ENCODE measurements around the gene DTX2. TPM values are rescaled to one million over a fixed set of nuclear protein-coding genes. Genes with fewer than 3 reads are reported as not detected.
"Not testable (repeated sequence)": the region's sequence is repeated elsewhere in the genome, so short reads cannot be mapped to it uniquely, and the experiment has no call there.

DTX2 gene
- total and polyA plus RNA-seq, 2 experiments from 2014 or later: 7.6 to 22.2 TPM

DNA sequence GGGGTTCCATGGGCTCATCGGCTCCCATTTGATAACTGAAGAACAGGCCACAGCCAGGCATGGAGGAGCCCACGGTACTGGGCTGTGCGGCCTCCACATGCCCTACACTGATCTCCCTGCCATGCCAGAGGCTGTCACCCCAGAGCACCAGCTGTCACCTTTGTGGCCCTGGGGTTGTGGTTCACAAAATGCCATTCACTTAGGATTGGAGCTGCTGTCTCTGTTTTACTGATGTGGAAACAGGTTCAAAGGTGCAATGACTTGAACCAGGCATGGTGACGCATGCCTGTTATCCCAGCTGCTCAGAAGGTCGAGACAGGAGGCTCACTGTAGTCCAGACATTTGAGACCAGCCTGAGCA is 44.6 kb downstream of the DTX2 start:
- Histone ChIP-seq H3K4me2 (no peak overlapping the region), H3K36me3 (replicated peaks; ENCODE audit: insufficient read depth, low read depth) (no peaks in the 10 kb centered on the region), H3K79me2 (no peaks in the 10 kb centered on the region), H2AFZ (no peak overlapping the region), H3K9me3 (ENCODE audit: low read depth) (no peaks in the 10 kb centered on the region), H3K4me1 (ENCODE audit: insufficient read depth) (peaks cover 7% of the 10 kb centered on the region), H3K27ac (no peak overlapping the region), H3K4me3 (no peak overlapping the region), H4K20me1 (ENCODE audit: insufficient read depth, poor library complexity, severe bottlenecking) (no peaks in the 10 kb centered on the region), H3K27me3 (no peaks in the 10 kb centered on the region), H3K9me2 (replicated peaks; ENCODE audit: insufficient read depth) (no peaks in the 10 kb centered on the region)
- peak; percentile 4 for DNase-seq (ENCODE audit: low spot score)
- WGBS (ENCODE audit: low lambda C conversion rate, missing lambda C conversion rate): 95% methylated on average over 5 of the region's 5 CpGs
- TF ChIP-seq, protein P1, sequence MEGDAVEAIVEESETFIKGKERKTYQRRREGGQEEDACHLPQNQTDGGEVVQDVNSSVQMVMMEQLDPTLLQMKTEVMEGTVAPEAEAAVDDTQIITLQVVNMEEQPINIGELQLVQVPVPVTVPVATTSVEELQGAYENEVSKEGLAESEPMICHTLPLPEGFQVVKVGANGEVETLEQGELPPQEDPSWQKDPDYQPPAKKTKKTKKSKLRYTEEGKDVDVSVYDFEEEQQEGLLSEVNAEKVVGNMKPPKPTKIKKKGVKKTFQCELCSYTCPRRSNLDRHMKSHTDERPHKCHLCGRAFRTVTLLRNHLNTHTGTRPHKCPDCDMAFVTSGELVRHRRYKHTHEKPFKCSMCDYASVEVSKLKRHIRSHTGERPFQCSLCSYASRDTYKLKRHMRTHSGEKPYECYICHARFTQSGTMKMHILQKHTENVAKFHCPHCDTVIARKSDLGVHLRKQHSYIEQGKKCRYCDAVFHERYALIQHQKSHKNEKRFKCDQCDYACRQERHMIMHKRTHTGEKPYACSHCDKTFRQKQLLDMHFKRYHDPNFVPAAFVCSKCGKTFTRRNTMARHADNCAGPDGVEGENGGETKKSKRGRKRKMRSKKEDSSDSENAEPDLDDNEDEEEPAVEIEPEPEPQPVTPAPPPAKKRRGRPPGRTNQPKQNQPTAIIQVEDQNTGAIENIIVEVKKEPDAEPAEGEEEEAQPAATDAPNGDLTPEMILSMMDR (IDR thresholded peaks at IDR 0.05; ENCODE audit: poor library complexity): no peak
- TF ChIP-seq EZH2phosphoT487 (IDR thresholded peaks at IDR 0.05; ENCODE audit: low read depth, severe bottlenecking, unreplicated experiment): no peak
- no peak for TF ChIP-seq EZH2 (IDR thresholded peaks at IDR 0.05; ENCODE audit: borderline replicate concordance)

DNA sequence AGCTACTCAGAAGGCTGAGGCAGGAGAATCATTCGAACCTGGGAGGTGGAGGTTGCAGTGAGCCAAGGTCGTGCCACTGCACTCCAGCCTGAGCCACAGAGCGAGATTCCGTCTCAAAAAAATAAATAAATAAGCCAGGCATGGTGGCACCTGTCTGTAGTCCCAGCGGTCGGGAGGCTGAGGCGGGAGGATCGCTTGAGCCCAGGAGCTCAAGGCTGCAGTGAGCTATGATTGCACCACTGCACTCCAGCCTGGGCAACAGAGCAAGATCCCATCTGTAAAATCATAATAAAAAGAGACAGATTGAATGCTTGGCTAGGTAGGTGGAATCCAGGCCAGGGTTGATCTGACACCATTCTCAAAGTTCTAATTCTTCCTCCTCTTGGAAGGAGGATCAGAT is 45.1 kb downstream of the DTX2 start:
- not testable (repeated sequence) for H4K20me1 ChIP-seq (ENCODE audit: insufficient read depth, poor library complexity, severe bottlenecking); H3K9me2 ChIP-seq (replicated peaks; ENCODE audit: insufficient read depth); H3K4me1 ChIP-seq (ENCODE audit: insufficient read depth); H3K36me3 ChIP-seq (replicated peaks; ENCODE audit: insufficient read depth, low read depth); H3K79me2 ChIP-seq; H3K27ac ChIP-seq; H2AFZ ChIP-seq; H3K4me3 ChIP-seq; H3K9me3 ChIP-seq (ENCODE audit: low read depth); H3K27me3 ChIP-seq; H3K4me2 ChIP-seq
- DNase-seq (ENCODE audit: low spot score): peak; percentile 0
- 96% methylated on average over 8 of the region's 8 CpGs for WGBS (ENCODE audit: low lambda C conversion rate, missing lambda C conversion rate)

DNA sequence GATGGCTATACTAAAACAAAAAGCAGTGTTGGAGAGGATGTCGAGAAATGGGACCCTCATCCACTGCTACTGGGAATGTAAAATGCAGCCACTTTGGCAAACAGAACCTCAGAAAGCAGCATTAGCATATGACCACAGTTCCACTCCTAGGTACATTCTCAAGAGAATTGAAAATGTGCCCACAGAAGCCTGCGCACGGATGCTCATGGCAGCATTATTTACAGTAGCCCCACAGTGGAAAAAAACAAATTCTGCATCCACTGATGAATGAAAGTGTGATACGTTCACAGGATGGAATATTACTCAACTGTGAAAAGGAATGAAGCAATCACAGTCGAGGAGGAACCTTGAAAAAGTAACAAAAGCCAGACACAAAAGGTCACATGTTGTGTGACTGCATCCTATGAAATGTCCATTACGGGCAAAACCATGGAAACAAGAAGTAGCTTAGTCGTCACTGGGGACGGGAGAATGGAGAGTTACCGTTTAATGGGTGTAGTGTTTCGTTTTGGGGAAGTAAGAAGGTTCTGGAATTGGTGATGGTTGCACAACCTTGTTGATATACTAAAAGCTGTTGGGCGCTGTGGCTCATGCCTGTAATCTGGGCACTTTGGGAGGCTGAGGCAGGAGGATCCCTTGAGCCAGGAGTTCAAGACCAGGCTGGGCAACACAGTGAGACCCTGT is 46.4 kb downstream of the DTX2 start:
- H2AFZ ChIP-seq: no peak overlapping the region
- 95% methylated on average over 11 of the region's 11 CpGs for WGBS (ENCODE audit: low lambda C conversion rate, missing lambda C conversion rate)
- no peaks in the 10 kb centered on the region for H4K20me1 ChIP-seq (ENCODE audit: insufficient read depth, poor library complexity, severe bottlenecking)
- H3K4me1 ChIP-seq (ENCODE audit: insufficient read depth): peaks cover 7% of the 10 kb centered on the region
- DNase-seq (ENCODE audit: low spot score): peak; percentile 1
- TF ChIP-seq EZH2phosphoT487 (IDR thresholded peaks at IDR 0.05; ENCODE audit: low read depth, severe bottlenecking, unreplicated experiment): no peak
- TF ChIP-seq, protein P1 (IDR thresholded peaks at IDR 0.05; ENCODE audit: poor library complexity): no peak
- TF ChIP-seq EZH2 (IDR thresholded peaks at IDR 0.05; ENCODE audit: borderline replicate concordance): no peak
- H3K4me3 ChIP-seq: no peak overlapping the region
- H3K36me3 ChIP-seq (replicated peaks; ENCODE audit: insufficient read depth, low read depth): no peaks in the 10 kb centered on the region
- no peak overlapping the region for H3K27ac ChIP-seq
- H3K27me3 ChIP-seq: no peaks in the 10 kb centered on the region
- H3K4me2 ChIP-seq: no peak overlapping the region
- H3K79me2 ChIP-seq: no peaks in the 10 kb centered on the region
- H3K9me3 ChIP-seq (ENCODE audit: low read depth): no peaks in the 10 kb centered on the region
- no peaks in the 10 kb centered on the region for H3K9me2 ChIP-seq (replicated peaks; ENCODE audit: insufficient read depth)

DNA sequence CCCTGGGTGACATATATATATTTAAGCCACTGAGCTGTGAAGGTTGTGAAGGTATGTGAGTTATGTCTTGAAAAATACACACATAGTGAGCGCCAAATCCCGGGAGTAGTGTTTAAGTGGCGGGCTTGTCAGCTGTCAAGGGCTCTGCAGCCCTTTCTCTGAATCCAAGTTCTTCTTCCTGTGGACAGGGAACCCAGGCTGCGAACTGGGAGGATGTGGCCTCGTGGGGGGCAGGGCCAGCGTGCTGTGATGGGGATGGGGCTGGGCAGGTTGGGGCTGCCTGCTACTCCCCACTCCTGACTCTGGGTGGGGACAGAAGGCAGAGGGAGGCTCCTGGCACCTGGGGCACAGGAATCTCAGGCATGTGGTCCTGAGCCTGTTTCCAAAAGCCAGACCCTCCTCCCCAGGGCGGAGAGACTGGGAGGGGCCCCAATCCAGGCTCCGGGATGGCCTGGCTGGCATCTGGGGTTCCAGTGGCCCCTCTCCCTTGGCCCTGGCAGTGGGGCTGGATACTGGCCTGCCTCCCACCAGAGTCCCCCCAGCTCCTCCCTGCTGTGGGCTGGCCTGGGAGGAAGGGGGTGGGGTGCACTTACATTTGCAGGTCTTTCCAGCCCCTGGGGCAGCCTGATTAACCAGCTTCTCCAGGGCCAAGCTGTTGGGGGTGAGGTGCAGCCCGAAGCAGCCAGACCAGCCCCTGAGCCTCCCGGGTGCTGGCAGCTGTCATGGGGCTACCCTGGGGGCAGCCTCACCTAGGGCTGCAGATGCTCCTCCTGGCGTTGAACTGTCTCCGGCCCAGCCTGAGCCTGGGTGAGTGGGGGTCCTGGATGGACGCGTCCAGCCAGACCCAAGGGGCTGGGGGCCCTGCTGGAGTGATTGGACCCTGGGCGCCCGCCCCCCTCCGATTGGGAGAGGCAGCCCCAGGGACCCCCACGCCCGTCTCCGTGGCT is 48.7 kb downstream of the DTX2 start, which contains the start of gene UPK3B:
Gene UPK3B (plus strand): TSS at position 622 of the 947 bp plus-strand sequence. CDS start 101 bp downstream, at position 723.
- Histone ChIP-seq H3K4me3 (no peak within 1 kb of the TSS), H3K36me3 (replicated peaks; ENCODE audit: insufficient read depth, low read depth) (no peaks in the 10 kb centered on the region), H3K9me3 (ENCODE audit: low read depth) (no peaks in the 10 kb centered on the region), H3K27ac (no peak within 1 kb of the TSS), H3K79me2 (no peaks in the 10 kb centered on the region), H4K20me1 (ENCODE audit: insufficient read depth, poor library complexity, severe bottlenecking) (no peaks in the 10 kb centered on the region), H2AFZ (no peak within 1 kb of the TSS), H3K4me2 (peak within 1 kb of the TSS; percentile 2), H3K4me1 (ENCODE audit: insufficient read depth) (peaks cover 7% of the 10 kb centered on the region), H3K9me2 (replicated peaks; ENCODE audit: insufficient read depth) (no peaks in the 10 kb centered on the region), H3K27me3 (no peaks in the 10 kb centered on the region)
- WGBS (ENCODE audit: low lambda C conversion rate, missing lambda C conversion rate): 61% methylated on average over 20 of the region's 20 CpGs
- DNase-seq (ENCODE audit: low spot score): peak; percentile 26
- no peak for TF ChIP-seq EZH2phosphoT487 (IDR thresholded peaks at IDR 0.05; ENCODE audit: low read depth, severe bottlenecking, unreplicated experiment)
- TF ChIP-seq, protein P1 (IDR thresholded peaks at IDR 0.05; ENCODE audit: poor library complexity): no peak
- TF ChIP-seq EZH2 (IDR thresholded peaks at IDR 0.05; ENCODE audit: borderline replicate concordance): no peak

DNA sequence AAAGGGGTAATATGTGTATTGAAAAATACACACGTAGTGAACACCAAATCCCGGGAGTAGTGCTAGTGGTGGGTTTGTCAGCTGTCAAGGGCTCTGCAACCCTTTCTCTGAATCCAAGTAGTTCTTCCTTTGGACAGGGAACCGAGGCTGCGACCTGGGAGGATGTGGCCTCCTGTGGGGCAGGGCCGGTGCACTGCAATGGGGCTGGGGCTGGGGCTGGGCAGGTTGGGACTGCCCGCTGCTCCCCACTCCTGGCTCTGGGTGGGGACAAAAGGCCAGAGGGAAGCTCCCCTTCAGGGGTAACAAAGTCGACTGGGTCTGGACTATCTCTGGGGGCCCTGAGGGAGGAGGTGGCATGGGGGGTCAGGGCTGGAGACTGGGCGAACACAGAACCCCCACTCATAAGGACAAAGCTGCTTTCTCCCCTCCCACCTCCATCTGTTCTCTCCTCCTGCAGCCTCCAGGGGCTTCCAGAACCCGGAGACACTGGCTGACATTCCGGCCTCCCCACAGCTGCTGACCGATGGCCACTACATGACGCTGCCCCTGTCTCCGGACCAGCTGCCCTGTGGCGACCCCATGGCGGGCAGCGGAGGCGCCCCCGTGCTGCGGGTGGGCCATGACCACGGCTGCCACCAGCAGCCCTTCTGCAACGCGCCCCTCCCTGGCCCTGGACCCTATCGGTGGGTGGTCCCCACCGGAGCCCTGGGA is 49.8 kb downstream of the DTX2 start:
- H3K9me3 ChIP-seq (ENCODE audit: low read depth); H3K4me3 ChIP-seq; H3K4me2 ChIP-seq; H3K36me3 ChIP-seq (replicated peaks; ENCODE audit: insufficient read depth, low read depth); DNase-seq (ENCODE audit: low spot score); H3K4me1 ChIP-seq (ENCODE audit: insufficient read depth); H3K9me2 ChIP-seq (replicated peaks; ENCODE audit: insufficient read depth); H3K79me2 ChIP-seq; H4K20me1 ChIP-seq (ENCODE audit: insufficient read depth, poor library complexity, severe bottlenecking); H2AFZ ChIP-seq; H3K27me3 ChIP-seq; H3K27ac ChIP-seq: not testable (repeated sequence)
- 91% methylated on average over 14 of the region's 24 CpGs for WGBS (ENCODE audit: low lambda C conversion rate, missing lambda C conversion rate)

Data from hepatocyte (in vitro differentiated cells).